ENCODE measurements around the gene OR14A16.

Gene OR14A16

DNA sequence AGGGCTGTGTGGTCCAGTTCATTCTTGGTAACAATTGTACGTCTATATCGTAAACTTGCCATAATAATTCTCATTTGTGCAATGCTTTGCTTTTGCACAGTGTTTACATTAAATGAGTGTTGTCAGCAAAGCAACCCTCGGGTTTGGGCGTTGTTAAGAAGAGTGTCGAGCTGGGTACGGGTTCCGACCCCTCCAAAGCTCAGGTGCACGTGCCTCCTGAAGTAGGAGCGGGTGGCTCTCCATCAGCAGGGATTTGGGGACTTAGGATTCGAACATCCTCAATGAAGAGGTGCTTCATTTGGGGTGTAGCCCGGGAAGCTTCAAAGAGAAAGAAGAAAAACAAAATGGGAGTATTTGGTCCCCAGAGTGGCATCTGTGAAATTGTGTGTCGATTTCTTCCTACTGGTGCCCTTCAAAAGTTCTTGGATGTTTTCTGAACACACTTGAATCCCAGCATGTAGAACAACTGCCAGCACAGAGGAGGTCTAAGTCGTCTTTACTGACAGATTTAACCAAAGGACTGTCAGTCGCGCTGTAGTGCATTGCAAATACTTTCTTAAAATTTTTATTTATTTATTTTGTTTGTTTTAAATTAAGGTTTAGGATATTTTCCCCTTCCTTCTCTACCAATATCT lies 34.2 kb upstream of the OR14A16 start:
- H2BK120ac ChIP-seq (ENCODE audit: insufficient read depth, low read length, poor library complexity), result no peak overlapping the region
- H3K36me3 ChIP-seq (ENCODE audit: control insufficient read depth in 1 of 2, insufficient read depth in 2 of 2, low read length in 2 of 2), result peaks cover 0 to 5% of the 10 kb centered on the region in 2 experiments
- no peak overlapping the region for H3K23ac ChIP-seq (ENCODE audit: low read length)
- no peak overlapping the region for H3K18ac ChIP-seq (ENCODE audit: low read length)
- H3K9ac ChIP-seq (ENCODE audit: low read length), result peak overlapping the region; percentile 50
- H4K8ac ChIP-seq (ENCODE audit: low read depth, low read length), result peak overlapping the region; percentile 8
- H3K9me3 ChIP-seq (ENCODE audit: insufficient read depth, low read depth, low read length), result no peaks in the 10 kb centered on the region
- H3K4me3 ChIP-seq (ENCODE audit: low read depth, low read length), result peak overlapping the region; percentile 76
- peak in 1 of 2 donors; percentile 26 for DNase-seq
- H2AFZ ChIP-seq (ENCODE audit: insufficient read depth, low read length, poor library complexity), result peak overlapping the region; percentile 41
- no peaks in the 10 kb centered on the region for H3K27me3 ChIP-seq (ENCODE audit: insufficient read depth, low read length)
- WGBS (ENCODE audit: extremely low coverage, insufficient coverage, insufficient read length), result no CpG with 5 or more reads among the region's 15 CpGs
- H3K27ac ChIP-seq (ENCODE audit: low read depth, low read length), result no peak overlapping the region
- H3K4ac ChIP-seq (ENCODE audit: low read depth, low read length), result no peak overlapping the region
- H4K91ac ChIP-seq (ENCODE audit: low read depth, low read length), result peak overlapping the region; percentile 30
- H2AK5ac ChIP-seq (ENCODE audit: low read length), result no peak overlapping the region
- H3K79me1 ChIP-seq (ENCODE audit: low read length), result peaks cover 6% of the 10 kb centered on the region
- peaks cover 2% of the 10 kb centered on the region for H3K79me2 ChIP-seq (ENCODE audit: control insufficient read depth, insufficient read depth, low read length, poor library complexity)
- H3K4me1 ChIP-seq (ENCODE audit: control insufficient read depth in 1 of 2, insufficient read depth in 2 of 2, low read length in 2 of 2), result peaks cover 2 to 6% of the 10 kb centered on the region in 2 experiments
- H3K14ac ChIP-seq (ENCODE audit: low read length), result no peak overlapping the region
- no peak overlapping the region for H4K12ac ChIP-seq (ENCODE audit: low read depth, low read length)
- no peak overlapping the region for H2BK5ac ChIP-seq (ENCODE audit: low read depth, low read length, poor library complexity)
- H3K4me2 ChIP-seq (ENCODE audit: low read length), result peak overlapping the region; percentile 81
- peak overlapping the region; percentile 6 for H2BK12ac ChIP-seq (ENCODE audit: low read length)

DNA sequence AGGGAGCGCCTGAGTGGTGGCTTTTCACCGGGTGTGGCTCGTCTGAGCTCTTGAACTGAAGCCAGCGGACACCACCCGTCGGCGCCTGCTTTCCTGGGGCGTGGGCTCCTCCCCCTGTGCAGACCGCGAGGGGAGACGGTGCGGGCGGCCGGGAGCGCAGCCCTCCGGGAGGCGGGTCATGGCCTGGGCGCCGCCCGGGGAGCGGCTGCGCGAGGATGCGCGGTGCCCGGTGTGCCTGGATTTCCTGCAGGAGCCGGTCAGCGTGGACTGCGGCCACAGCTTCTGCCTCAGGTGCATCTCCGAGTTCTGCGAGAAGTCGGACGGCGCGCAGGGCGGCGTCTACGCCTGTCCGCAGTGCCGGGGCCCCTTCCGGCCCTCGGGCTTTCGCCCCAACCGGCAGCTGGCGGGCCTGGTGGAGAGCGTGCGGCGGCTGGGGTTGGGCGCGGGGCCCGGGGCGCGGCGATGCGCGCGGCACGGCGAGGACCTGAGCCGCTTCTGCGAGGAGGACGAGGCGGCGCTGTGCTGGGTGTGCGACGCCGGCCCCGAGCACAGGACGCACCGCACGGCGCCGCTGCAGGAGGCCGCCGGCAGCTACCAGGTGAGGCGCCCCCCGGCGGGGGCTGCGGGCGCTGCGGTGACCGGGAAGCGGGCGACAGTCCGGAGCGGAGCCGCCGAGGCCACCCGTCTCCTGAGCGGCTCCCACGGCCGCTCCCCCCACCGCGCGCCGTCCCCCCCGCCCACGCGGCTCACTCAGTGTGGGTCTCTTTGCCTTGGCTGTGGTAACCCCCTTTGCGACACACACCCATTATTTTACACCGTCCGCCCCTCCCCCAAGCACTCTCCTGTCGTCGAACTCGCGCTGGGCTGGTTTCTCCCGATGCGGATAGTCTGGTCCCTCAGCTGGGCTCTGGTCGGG lies 33.4 kb upstream of the OR14A16 start, which contains the start of gene TRIM58:
TSS of gene TRIM58 (plus strand) at position 119 of the 916 bp plus-strand sequence. CDS start at position 179, 60 bp downstream.
- H2AFZ ChIP-seq (ENCODE audit: insufficient read depth, low read length, poor library complexity), result peak within 1 kb of the TSS; percentile 41
- H3K79me1 ChIP-seq (ENCODE audit: low read length), result peaks cover 6% of the 10 kb centered on the region
- peak within 1 kb of the TSS; percentile 24 for H4K8ac ChIP-seq (ENCODE audit: low read depth, low read length)
- no peak within 1 kb of the TSS for H3K18ac ChIP-seq (ENCODE audit: low read length)
- peak within 1 kb of the TSS; percentile 39 for H3K4ac ChIP-seq (ENCODE audit: low read depth, low read length)
- peak within 1 kb of the TSS; percentile 6 for H2BK12ac ChIP-seq (ENCODE audit: low read length)
- peak within 1 kb of the TSS; percentile 76 for H3K4me3 ChIP-seq (ENCODE audit: low read depth, low read length)
- peaks cover 2% of the 10 kb centered on the region for H3K79me2 ChIP-seq (ENCODE audit: control insufficient read depth, insufficient read depth, low read length, poor library complexity)
- H2BK5ac ChIP-seq (ENCODE audit: low read depth, low read length, poor library complexity), result peak within 1 kb of the TSS; percentile 3
- H4K91ac ChIP-seq (ENCODE audit: low read depth, low read length), result peak within 1 kb of the TSS; percentile 78
- peak within 1 kb of the TSS; percentile 8 for H2BK120ac ChIP-seq (ENCODE audit: insufficient read depth, low read length, poor library complexity)
- peak within 1 kb of the TSS; percentile 81 for H3K4me2 ChIP-seq (ENCODE audit: low read length)
- H2AK5ac ChIP-seq (ENCODE audit: low read length), result no peak within 1 kb of the TSS
- no peaks in the 10 kb centered on the region for H3K9me3 ChIP-seq (ENCODE audit: insufficient read depth, low read depth, low read length)
- peaks cover 0 to 3% of the 10 kb centered on the region in 2 experiments for H3K36me3 ChIP-seq (ENCODE audit: control insufficient read depth in 1 of 2, insufficient read depth in 2 of 2, low read length in 2 of 2)
- no peaks in the 10 kb centered on the region for H3K27me3 ChIP-seq (ENCODE audit: insufficient read depth, low read length)
- H3K23ac ChIP-seq (ENCODE audit: low read length), result no peak within 1 kb of the TSS
- H3K14ac ChIP-seq (ENCODE audit: low read length), result peak within 1 kb of the TSS; percentile 40
- peak; percentile 66 to 71 for DNase-seq
- H3K9ac ChIP-seq (ENCODE audit: low read length), result peak within 1 kb of the TSS; percentile 50
- peak within 1 kb of the TSS; percentile 15 for H3K27ac ChIP-seq (ENCODE audit: low read depth, low read length)
- WGBS (ENCODE audit: extremely low coverage, insufficient coverage, insufficient read length), result no CpG with 5 or more reads among the region's 109 CpGs
- H3K4me1 ChIP-seq (ENCODE audit: control insufficient read depth in 1 of 2, insufficient read depth in 2 of 2, low read length in 2 of 2), result peaks cover 2 to 6% of the 10 kb centered on the region in 2 experiments
- H4K12ac ChIP-seq (ENCODE audit: low read depth, low read length), result peak within 1 kb of the TSS; percentile 3

DNA sequence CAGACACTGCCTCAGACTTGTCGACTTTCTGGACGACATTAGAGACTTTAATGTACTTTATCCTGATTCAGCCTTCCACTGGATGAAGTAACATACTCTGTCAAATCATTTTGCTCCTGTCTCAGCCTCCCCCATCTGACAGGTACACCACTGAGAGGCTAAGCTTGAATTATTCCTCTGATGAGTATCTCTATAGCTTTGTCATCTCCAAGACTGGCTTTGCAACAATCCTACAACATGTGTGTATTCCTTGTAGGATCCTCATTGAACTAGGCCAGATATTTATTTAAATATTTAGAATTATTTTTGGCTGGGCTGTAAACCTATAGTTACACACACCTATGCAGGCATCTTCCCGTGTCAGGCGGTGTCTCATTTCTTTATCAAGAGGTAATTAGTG lies 32.0 kb upstream of the OR14A16 start:
- no peak overlapping the region for H2BK5ac ChIP-seq (ENCODE audit: low read depth, low read length, poor library complexity)
- no peak overlapping the region for H2AFZ ChIP-seq (ENCODE audit: insufficient read depth, low read length, poor library complexity)
- H3K23ac ChIP-seq (ENCODE audit: low read length), result no peak overlapping the region
- DNase-seq, result peak; percentile 57 to 84
- H3K79me2 ChIP-seq (ENCODE audit: control insufficient read depth, insufficient read depth, low read length, poor library complexity), result peaks cover 2% of the 10 kb centered on the region
- no peak overlapping the region for H4K8ac ChIP-seq (ENCODE audit: low read depth, low read length)
- no peak overlapping the region for H3K18ac ChIP-seq (ENCODE audit: low read length)
- WGBS (ENCODE audit: extremely low coverage, insufficient coverage, insufficient read length), result no CpG with 5 or more reads among the region's 4 CpGs
- H4K12ac ChIP-seq (ENCODE audit: low read depth, low read length), result no peak overlapping the region
- no peaks in the 10 kb centered on the region for H3K36me3 ChIP-seq (ENCODE audit: control insufficient read depth in 1 of 2, insufficient read depth in 2 of 2, low read length in 2 of 2)
- peaks cover 2 to 6% of the 10 kb centered on the region in 2 experiments for H3K4me1 ChIP-seq (ENCODE audit: control insufficient read depth in 1 of 2, insufficient read depth in 2 of 2, low read length in 2 of 2)
- H3K4ac ChIP-seq (ENCODE audit: low read depth, low read length), result no peak overlapping the region
- H3K27me3 ChIP-seq (ENCODE audit: insufficient read depth, low read length), result no peaks in the 10 kb centered on the region
- H4K91ac ChIP-seq (ENCODE audit: low read depth, low read length), result no peak overlapping the region
- no peak overlapping the region for H2AK5ac ChIP-seq (ENCODE audit: low read length)
- H3K27ac ChIP-seq (ENCODE audit: low read depth, low read length), result no peak overlapping the region
- no peak overlapping the region for H2BK120ac ChIP-seq (ENCODE audit: insufficient read depth, low read length, poor library complexity)
- no peaks in the 10 kb centered on the region for H3K9me3 ChIP-seq (ENCODE audit: insufficient read depth, low read depth, low read length)
- no peak overlapping the region for H2BK12ac ChIP-seq (ENCODE audit: low read length)
- no peak overlapping the region for H3K4me3 ChIP-seq (ENCODE audit: low read depth, low read length)
- no peak overlapping the region for H3K4me2 ChIP-seq (ENCODE audit: low read length)
- H3K79me1 ChIP-seq (ENCODE audit: low read length), result peaks cover 6% of the 10 kb centered on the region
- H3K14ac ChIP-seq (ENCODE audit: low read length), result no peak overlapping the region
- no peak overlapping the region for H3K9ac ChIP-seq (ENCODE audit: low read length)

GRCh38 chr1:247854899-247855545 lies 31.1 kb upstream of the OR14A16 start:
- H3K4me1 ChIP-seq (ENCODE audit: control insufficient read depth in 1 of 2, insufficient read depth in 2 of 2, low read length in 2 of 2), result peaks cover 2 to 6% of the 10 kb centered on the region in 2 experiments
- H2AK5ac ChIP-seq (ENCODE audit: low read length), result no peak overlapping the region
- no peaks in the 10 kb centered on the region for H3K36me3 ChIP-seq (ENCODE audit: control insufficient read depth in 1 of 2, insufficient read depth in 2 of 2, low read length in 2 of 2)
- H3K18ac ChIP-seq (ENCODE audit: low read length), result no peak overlapping the region
- no peak overlapping the region for H4K12ac ChIP-seq (ENCODE audit: low read depth, low read length)
- H3K79me2 ChIP-seq (ENCODE audit: control insufficient read depth, insufficient read depth, low read length, poor library complexity), result peaks cover 2% of the 10 kb centered on the region
- no peak overlapping the region for H4K91ac ChIP-seq (ENCODE audit: low read depth, low read length)
- H3K23ac ChIP-seq (ENCODE audit: low read length), result no peak overlapping the region
- H3K79me1 ChIP-seq (ENCODE audit: low read length), result peaks cover 6% of the 10 kb centered on the region
- H4K8ac ChIP-seq (ENCODE audit: low read depth, low read length), result no peak overlapping the region
- H2BK12ac ChIP-seq (ENCODE audit: low read length), result no peak overlapping the region
- H2BK5ac ChIP-seq (ENCODE audit: low read depth, low read length, poor library complexity), result no peak overlapping the region
- no peaks in the 10 kb centered on the region for H3K27me3 ChIP-seq (ENCODE audit: insufficient read depth, low read length)
- no peak overlapping the region for H2BK120ac ChIP-seq (ENCODE audit: insufficient read depth, low read length, poor library complexity)
- no peak overlapping the region for H3K9ac ChIP-seq (ENCODE audit: low read length)
- no peak overlapping the region for H3K4me2 ChIP-seq (ENCODE audit: low read length)
- no peak for DNase-seq
- H2AFZ ChIP-seq (ENCODE audit: insufficient read depth, low read length, poor library complexity), result no peak overlapping the region
- H3K4ac ChIP-seq (ENCODE audit: low read depth, low read length), result no peak overlapping the region
- WGBS (ENCODE audit: extremely low coverage, insufficient coverage, insufficient read length), result no CpG with 5 or more reads among the region's 14 CpGs
- H3K14ac ChIP-seq (ENCODE audit: low read length), result no peak overlapping the region
- H3K27ac ChIP-seq (ENCODE audit: low read depth, low read length), result no peak overlapping the region
- H3K4me3 ChIP-seq (ENCODE audit: low read depth, low read length), result no peak overlapping the region
- no peaks in the 10 kb centered on the region for H3K9me3 ChIP-seq (ENCODE audit: insufficient read depth, low read depth, low read length)
